T-helper 2 cell treated with Interferon-gamma antibody and Interleukin-4, amounts not matched to agents 5 μg/mL and 100 μg/mL, for 36 hours (primary cell): ENCODE data around the gene SLC25A22.

Experiments
- DNase-seq: peaks from one replicate; pipeline ENCODE4 v3.0.0; 2021; ENCODE audit warnings: low spot score
- H3K27ac Mint-ChIP-seq: one replicate; pipeline ENCODE4 v1.8.0; 2021; ENCODE audit warnings: mild to moderate bottlenecking, mixed read lengths
- H3K27me3 Mint-ChIP-seq: one replicate; pipeline ENCODE4 v1.8.0; 2021; ENCODE audit warnings: low read depth, mixed read lengths
- H3K36me3 Mint-ChIP-seq: one replicate; pipeline ENCODE4 v1.8.0; 2021; ENCODE audit warnings: low read depth, mixed read lengths
- H3K4me1 Mint-ChIP-seq: one replicate; pipeline ENCODE4 v1.8.0; 2021; ENCODE audit warnings: low read depth, mixed read lengths
- H3K4me3 Mint-ChIP-seq: one replicate; pipeline ENCODE4 v1.8.0; 2022; ENCODE audit warnings: mild to moderate bottlenecking, moderate library complexity, mixed read lengths
- H3K9me3 Mint-ChIP-seq: one replicate; pipeline ENCODE4 v1.8.0; 2021; ENCODE audit warnings: mixed read lengths

The SLC25A22 gene

GRCh38 chr11:810040-810567 lies 12.0 kb upstream of the SLC25A22 start:
- no peaks in the 10 kb centered on the region for H3K27me3 Mint-ChIP-seq
- H3K4me1 Mint-ChIP-seq: peaks cover 14% of the 10 kb centered on the region
- H3K27ac Mint-ChIP-seq: peak overlapping the region; percentile 93
- peak overlapping the region; percentile 89 for H3K4me3 Mint-ChIP-seq
- peaks cover 33% of the 10 kb centered on the region for H3K36me3 Mint-ChIP-seq
- no peak for DNase-seq
- no peaks in the 10 kb centered on the region for H3K9me3 Mint-ChIP-seq

DNA sequence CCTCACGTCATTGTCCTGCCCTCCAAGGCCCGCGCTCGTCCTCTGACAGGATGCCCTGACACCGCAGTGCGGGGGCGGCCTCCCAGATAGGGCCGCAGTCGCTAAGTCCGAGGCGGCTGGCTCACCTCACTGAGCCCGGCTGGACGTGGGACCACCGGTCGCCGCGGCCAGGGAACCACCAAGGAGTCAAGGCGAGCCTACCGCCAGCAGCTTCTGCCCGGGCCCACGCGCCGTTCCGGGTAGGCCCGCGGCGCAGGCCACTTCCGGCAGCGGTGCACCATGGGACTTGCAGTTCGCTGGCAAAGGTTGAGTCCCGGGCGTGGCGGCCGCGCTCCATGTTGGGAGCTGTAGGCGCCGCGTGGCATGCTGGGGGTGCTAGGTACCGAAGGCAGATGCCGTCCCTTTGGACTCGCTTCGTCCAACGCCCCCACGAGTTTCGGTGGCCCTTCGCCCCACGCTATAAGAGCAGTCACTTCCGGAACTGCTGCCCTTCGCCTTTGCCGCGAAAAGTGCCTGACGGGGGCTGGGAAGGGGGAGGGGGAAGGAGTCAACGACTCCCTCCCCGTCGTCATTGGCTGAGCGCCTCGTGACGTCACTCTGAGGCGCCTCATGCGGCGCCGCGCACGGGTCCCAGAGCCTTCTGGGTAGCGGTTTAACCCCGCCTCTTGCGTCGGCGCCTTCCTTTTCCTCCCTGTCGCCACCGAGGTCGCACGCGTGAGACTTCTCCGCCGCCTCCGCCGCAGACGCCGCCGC lies 11.4 kb upstream of the SLC25A22 start, which contains the start of gene RPLP2:
TSS of gene RPLP2 (plus strand) at position 681 of the 753 bp plus-strand sequence. CDS start 268 bp downstream, outside the sequence.
- DNase-seq: peak; percentile 97
- peaks cover 33% of the 10 kb centered on the region for H3K36me3 Mint-ChIP-seq

DNA sequence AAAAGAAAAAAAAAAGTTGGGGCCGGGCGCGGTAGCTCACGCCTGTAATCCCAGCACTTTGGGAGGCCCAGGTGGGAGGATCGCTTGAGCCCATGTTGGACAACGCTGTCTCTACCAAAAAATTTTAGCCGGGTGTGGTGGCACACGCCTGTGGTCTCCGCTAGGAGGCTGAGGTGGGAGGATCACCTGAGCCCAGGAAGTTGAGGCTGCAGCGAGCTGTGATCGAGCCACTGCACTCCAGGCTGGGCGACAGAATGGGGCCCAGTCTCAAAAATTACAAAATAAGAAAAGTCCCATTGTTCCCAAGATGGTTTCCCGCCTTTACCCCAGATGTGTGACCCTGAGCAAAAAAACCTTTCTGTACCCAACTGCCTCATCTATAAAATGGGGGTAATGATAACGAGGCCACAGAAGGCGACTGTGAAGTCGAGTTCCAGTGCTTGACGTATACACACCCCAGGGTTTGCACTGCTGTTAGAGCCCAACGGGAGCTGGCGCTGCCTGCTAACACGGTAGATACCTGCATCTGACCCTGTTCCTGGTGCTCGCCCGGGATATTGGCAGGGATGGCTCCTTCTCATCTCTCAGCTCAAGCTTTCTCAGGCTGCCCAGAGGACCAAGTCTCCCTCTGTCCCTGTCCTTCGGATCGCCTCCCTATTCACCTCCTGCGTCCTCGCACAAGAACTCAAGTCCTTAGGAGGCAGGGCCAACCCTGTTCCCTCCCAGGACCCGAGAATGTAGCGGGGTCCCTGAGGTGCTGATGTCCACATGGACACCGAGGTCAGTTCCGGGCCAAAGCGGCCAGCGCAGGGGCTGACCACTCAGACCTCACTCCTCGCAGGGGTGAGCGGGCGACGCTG lies 10.6 kb upstream of the SLC25A22 start:
- no peaks in the 10 kb centered on the region for H3K27me3 Mint-ChIP-seq
- no peak for DNase-seq
- peaks cover 31% of the 10 kb centered on the region for H3K36me3 Mint-ChIP-seq
- H3K9me3 Mint-ChIP-seq: no peaks in the 10 kb centered on the region
- H3K4me3 Mint-ChIP-seq: peak overlapping the region; percentile 89
- peak overlapping the region; percentile 93 for H3K27ac Mint-ChIP-seq
- peaks cover 16% of the 10 kb centered on the region for H3K4me1 Mint-ChIP-seq

More for the DNA sequence above, 11.4 kb upstream of the SLC25A22 start, which contains the start of gene RPLP2:
- H3K4me1 Mint-ChIP-seq: peaks cover 15% of the 10 kb centered on the region
- peak within 1 kb of the TSS; percentile 93 for H3K27ac Mint-ChIP-seq
- H3K9me3 Mint-ChIP-seq: no peaks in the 10 kb centered on the region
- H3K4me3 Mint-ChIP-seq: peak within 1 kb of the TSS; percentile 89
- no peaks in the 10 kb centered on the region for H3K27me3 Mint-ChIP-seq

DNA sequence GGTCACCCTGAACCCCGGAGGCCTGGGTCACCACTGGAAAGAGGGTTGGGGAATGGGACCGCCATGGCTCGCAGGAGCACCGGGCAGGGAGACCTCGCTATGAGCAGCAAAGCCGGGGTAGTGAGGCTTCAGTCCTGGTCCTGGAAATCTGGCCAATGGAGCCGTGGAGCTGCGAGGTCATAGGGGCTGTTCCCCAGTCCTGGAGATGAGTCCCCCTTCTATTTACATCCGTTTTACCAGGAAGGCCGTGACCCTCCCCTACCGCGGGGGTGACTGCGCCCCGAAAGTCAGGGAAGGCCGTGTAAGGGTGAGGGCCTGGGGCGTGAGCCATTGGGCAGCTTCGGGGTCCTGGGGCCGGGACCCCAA lies 6.5 kb upstream of the SLC25A22 start:
- H3K9me3 Mint-ChIP-seq: no peaks in the 10 kb centered on the region
- H3K27me3 Mint-ChIP-seq: no peaks in the 10 kb centered on the region
- no peak for DNase-seq
- peaks cover 5% of the 10 kb centered on the region for H3K36me3 Mint-ChIP-seq
- peak overlapping the region; percentile 82 for H3K4me3 Mint-ChIP-seq
- H3K4me1 Mint-ChIP-seq: peaks cover 8% of the 10 kb centered on the region
- peak overlapping the region; percentile 60 for H3K27ac Mint-ChIP-seq

DNA sequence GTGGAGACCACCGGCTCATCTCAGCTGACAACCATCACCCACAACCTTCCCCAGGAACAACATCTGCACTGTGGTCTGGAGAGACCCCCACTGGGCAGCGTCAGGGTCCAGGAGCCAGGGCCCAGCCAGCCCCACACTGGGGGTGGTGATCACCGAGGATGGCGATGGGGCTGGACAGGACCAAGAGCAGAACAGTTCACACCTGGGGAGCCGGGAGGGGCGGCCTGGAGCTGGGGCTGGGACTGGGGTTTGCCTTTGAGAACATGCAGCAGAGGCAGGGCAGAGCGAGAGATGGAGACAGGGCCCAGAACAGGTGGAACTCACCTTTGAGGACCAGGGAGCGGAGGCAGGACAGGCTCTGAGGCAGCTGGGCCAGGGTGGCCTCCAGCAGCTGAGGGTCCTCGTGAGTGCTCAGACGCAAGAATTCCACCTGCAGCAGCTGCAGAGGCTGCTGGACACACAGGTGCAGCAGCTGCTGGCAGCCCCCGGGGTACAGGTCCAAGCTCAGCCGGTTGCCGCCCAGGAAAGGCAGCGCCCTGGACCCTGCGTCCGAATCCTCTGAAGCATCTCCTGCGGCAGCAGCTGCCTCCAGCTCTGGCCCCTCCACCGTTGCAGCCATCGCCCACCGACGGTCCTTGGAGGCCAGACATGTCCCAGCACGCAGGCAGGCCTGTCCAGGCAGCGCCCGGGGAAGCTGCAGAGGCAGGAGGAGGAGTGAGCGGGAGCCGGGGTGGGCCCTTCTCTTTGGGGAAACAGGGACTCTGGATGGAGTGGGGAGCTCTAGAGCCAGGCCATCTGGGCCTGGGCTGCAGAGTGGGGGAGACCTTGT lies 5.9 kb upstream of the SLC25A22 start:
- no peak for DNase-seq
- peaks cover 4% of the 10 kb centered on the region for H3K36me3 Mint-ChIP-seq

DNA sequence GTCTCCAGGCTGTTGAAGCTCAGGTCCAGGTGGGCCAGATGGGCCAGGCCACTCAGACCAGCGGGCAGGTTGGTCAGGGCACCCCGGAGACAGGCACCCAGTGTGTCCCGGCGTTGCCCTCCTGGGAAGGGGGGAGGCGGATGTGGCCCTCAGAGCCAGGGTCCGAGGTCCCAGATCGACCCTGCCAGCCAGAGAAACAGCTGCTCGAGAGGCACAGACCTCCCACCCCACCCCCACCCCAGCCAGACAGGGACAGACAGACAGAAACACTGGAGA lies 5.3 kb upstream of the SLC25A22 start:
- no peak for DNase-seq
- no peaks in the 10 kb centered on the region for H3K27me3 Mint-ChIP-seq
- H3K27ac Mint-ChIP-seq: no peak overlapping the region
- no peaks in the 10 kb centered on the region for H3K9me3 Mint-ChIP-seq
- H3K4me3 Mint-ChIP-seq: peak overlapping the region; percentile 82
- peaks cover 3% of the 10 kb centered on the region for H3K36me3 Mint-ChIP-seq
- peaks cover 5% of the 10 kb centered on the region for H3K4me1 Mint-ChIP-seq

More for the DNA sequence above, 5.9 kb upstream of the SLC25A22 start:
- Mint-ChIP-seq H3K4me1 (peaks cover 7% of the 10 kb centered on the region), H3K9me3 (no peaks in the 10 kb centered on the region), H3K27me3 (no peaks in the 10 kb centered on the region), H3K27ac (peak overlapping the region; percentile 60), H3K4me3 (peak overlapping the region; percentile 82)

DNA sequence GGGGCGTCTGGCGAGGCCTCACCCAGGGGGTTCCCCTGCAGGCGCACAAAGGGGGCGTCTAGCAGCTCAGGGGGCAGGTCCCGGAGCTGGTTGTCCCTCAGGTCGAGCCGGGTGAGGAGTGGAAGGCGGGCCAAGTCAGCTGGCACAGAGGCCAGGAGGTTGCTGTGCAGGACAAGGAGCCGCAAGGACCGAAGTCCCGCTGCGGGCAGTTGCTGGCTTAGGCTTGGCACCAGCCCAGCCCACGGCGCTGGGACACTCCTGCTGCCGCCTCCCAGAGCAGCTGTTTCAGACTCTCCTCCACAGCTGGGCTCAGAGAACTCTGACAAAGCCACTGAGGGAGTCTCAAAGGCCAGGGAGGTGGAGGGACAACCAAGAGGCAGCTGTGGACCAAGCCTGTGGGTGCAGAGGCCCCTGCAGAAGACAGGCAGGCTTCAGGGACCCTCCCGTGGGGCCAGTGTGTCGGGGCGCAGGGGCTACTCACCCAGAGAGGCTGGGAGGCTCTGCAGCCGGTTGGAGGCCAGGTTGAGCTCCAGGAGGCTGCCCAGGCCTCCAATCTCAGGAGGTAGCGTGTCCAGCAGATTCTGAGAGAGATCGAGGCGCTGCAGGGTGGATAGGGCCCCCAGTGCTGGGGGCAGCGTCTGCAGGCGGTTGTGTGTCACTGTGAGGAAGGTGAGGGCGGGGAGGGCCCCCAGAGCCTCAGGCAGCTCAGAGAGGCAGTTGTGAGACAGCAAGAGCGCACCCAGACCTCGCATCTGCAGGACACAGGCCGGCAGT lies 4.8 kb upstream of the SLC25A22 start:
- Mint-ChIP-seq H3K4me1 (peaks cover 4% of the 10 kb centered on the region), H3K27me3 (no peaks in the 10 kb centered on the region), H3K36me3 (peaks cover 3% of the 10 kb centered on the region), H3K27ac (no peak overlapping the region), H3K4me3 (peak overlapping the region; percentile 58), H3K9me3 (no peaks in the 10 kb centered on the region)
- no peak for DNase-seq

DNA sequence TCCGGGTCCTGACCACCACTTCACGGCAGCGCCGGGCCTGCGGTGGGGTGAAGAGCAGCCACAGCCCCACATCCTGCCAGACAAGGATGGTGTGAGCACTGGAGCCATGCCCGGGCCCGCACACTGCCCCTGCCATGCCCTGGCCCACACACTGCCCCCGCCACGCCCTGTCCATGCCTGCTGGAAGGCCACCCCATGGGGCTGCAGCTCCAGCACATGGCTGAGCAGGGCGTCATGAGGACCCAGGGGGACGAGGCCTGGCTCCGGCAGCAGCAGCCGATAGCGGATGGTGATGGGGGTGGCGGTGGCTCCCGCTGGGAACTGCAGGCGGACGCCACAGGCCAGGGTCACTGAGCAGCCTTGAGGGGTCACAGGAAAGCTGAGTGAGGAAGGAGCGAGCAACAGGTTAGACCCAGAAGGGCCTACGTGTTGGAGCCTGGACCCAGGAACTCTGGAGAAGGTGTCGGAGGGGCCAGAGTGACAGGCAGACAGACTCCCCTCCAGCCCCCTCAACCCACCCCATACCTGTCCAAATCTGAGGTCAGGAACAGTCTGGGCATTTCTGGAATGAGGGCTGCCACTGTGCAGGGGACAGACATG lies 4.0 kb upstream of the SLC25A22 start:
- Mint-ChIP-seq H3K27ac (no peak overlapping the region), H3K4me1 (peaks cover 5% of the 10 kb centered on the region), H3K9me3 (no peaks in the 10 kb centered on the region), H3K27me3 (no peaks in the 10 kb centered on the region), H3K36me3 (peaks cover 3% of the 10 kb centered on the region), H3K4me3 (no peak overlapping the region)
- DNase-seq: no peak

GRCh38 chr11:801097-801780 lies 3.2 kb upstream of the SLC25A22 start:
- peaks cover 3% of the 10 kb centered on the region for H3K36me3 Mint-ChIP-seq
- H3K9me3 Mint-ChIP-seq: no peaks in the 10 kb centered on the region
- no peaks in the 10 kb centered on the region for H3K27me3 Mint-ChIP-seq
- peak overlapping the region; percentile 20 for H3K27ac Mint-ChIP-seq
- peaks cover 11% of the 10 kb centered on the region for H3K4me1 Mint-ChIP-seq
- no peak overlapping the region for H3K4me3 Mint-ChIP-seq
- no peak for DNase-seq

DNA sequence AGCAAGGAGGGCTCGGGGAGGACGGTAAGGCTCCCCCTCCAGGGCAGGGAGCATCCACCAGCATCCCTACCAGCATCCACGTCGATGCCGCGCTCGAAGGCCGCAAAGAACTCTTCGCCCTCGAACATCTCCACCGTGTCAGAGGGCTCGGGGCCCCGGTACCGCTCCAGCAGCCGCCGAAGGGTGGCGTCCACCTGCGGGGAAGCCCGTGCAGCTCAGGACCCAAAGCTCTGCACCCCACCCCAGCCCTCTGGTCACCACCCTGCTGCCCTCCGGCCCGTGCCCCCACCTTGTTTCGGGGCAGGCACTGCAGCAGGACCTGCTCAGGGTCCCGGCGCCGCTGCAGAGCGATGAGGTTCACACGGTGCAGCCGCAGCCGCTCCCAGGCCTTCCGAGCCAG lies 2.4 kb upstream of the SLC25A22 start:
- Mint-ChIP-seq H3K4me3 (no peak overlapping the region), H3K36me3 (peaks cover 4% of the 10 kb centered on the region), H3K27me3 (no peaks in the 10 kb centered on the region), H3K27ac (no peak overlapping the region), H3K9me3 (no peaks in the 10 kb centered on the region), H3K4me1 (peaks cover 12% of the 10 kb centered on the region)
- DNase-seq: no peak

- Mint-ChIP-seq H3K36me3 (peaks cover 4% of the 10 kb centered on the region), H3K4me1 (peaks cover 12% of the 10 kb centered on the region), H3K27ac (no peak overlapping the region), H3K4me3 (no peak overlapping the region), H3K27me3 (no peaks in the 10 kb centered on the region), H3K9me3 (no peaks in the 10 kb centered on the region)
- no peak for DNase-seq
These were observed 1.7 kb upstream of the SLC25A22 start for GRCh38 chr11:799641-800316.
